Natural killer cell (primary cell): ENCODE measurements around the gene SLC24A3. TPM values are rescaled to one million over a fixed set of nuclear protein-coding genes. Genes with fewer than 3 reads are reported as not detected.

Experiments
- ATAC-seq, 3 donors: fragments of 150-1000 bp in 2 of 3; fragments of 200-7000 bp in 1 of 3; cut with Tn5 transposase; 1 replicate in 1 of 3; 2 replicates in 2 of 3; pipeline ENCODE4 v1.10.0; 2021; ENCODE audit warnings: mild to moderate bottlenecking in 2 of 3, moderate library complexity in 2 of 3
- DNase-seq, 2 donors: peaks; one replicate each; pipeline versions ENCODE4 v3.0.0 to v3.0.0-alpha.2; 2013 to 2021; ENCODE audit warnings: mixed read lengths in 1 of 2
- H3K27ac ChIP-seq: one replicate; pipeline ENCODE4 v1.5.1; 2013; ENCODE audit warnings: mild to moderate bottlenecking, low read length
- H3K27me3 ChIP-seq: one replicate; pipeline ENCODE4 v1.6.1; 2013; ENCODE audit warnings: low read length; ENCODE audit not compliant: control insufficient read depth, insufficient read depth
- H3K36me3 ChIP-seq: one replicate; pipeline ENCODE4 v1.6.1; 2013; ENCODE audit warnings: low read length; ENCODE audit not compliant: control insufficient read depth, insufficient read depth
- H3K4me1 ChIP-seq: one replicate; pipeline ENCODE4 v1.6.1; 2013; ENCODE audit warnings: low read length; ENCODE audit not compliant: control insufficient read depth, insufficient read depth
- H3K4me3 ChIP-seq: one replicate; pipeline ENCODE4 v1.5.1; 2013; ENCODE audit warnings: low read length
- H3K9me3 ChIP-seq: one replicate; pipeline ENCODE4 v1.6.1; 2013; ENCODE audit warnings: low read length; ENCODE audit not compliant: control insufficient read depth, insufficient read depth
- H3K27ac Mint-ChIP-seq, 2 donors: one replicate each; pipeline ENCODE4 v1.8.0; 2022; ENCODE audit warnings: mild to moderate bottlenecking in 2 of 2, mixed read lengths in 2 of 2, moderate library complexity in 1 of 2
- H3K27me3 Mint-ChIP-seq, 2 donors: one replicate each; pipeline ENCODE4 v1.8.0; 2022; ENCODE audit warnings: low read depth in 2 of 2, mixed read lengths in 2 of 2
- H3K36me3 Mint-ChIP-seq: one replicate; pipeline ENCODE4 v1.8.0; 2022; ENCODE audit warnings: mixed read lengths
- H3K4me1 Mint-ChIP-seq, 2 donors: one replicate each; pipeline ENCODE4 v1.8.0; 2022; ENCODE audit warnings: mixed read lengths in 2 of 2
- H3K4me3 Mint-ChIP-seq: one replicate; pipeline ENCODE4 v1.8.0; 2022; ENCODE audit warnings: mild to moderate bottlenecking, moderate library complexity, mixed read lengths
- H3K9me3 Mint-ChIP-seq, 2 donors: one replicate each; pipeline ENCODE4 v1.8.0; 2022; ENCODE audit warnings: mixed read lengths in 2 of 2
- CTCF ChIP-seq: fragments of 200-600 bp; IDR thresholded peaks from one replicate; pipeline ENCODE4 v1.8.0; 2022; ENCODE audit warnings: antibody characterized with exemption
- WGBS: methylation state at CpG from one replicate; pipeline ENCODE4 v1.1.7; 2013; ENCODE audit warnings: missing lambda C conversion rate; ENCODE audit not compliant: insufficient coverage; 5-methylcytosine and 5-hydroxymethylcytosine counted together
- intact Hi-C: fragments of 100-400 bp; cut with micrococcal nuclease; formaldehyde crosslinking; loops from one replicate; pipeline ENCODE4 v1.14.2; 2022
- total RNA-seq, 4 donors: library from RNA; stranded (reverse); fragments of 120-200 nt in 1 of 4; gene quantifications; one replicate each; pipeline versions ENCODE4 v1.2.3 to v1.2.4, GENCODE V29; 2013 to 2022

The SLC24A3 gene
- total RNA-seq, 3 donors from 2014 or later (not counting 1 experiment from before 2014, with no cell fraction given): 0.09 to 5.5 (median 0.99) TPM

DNA sequence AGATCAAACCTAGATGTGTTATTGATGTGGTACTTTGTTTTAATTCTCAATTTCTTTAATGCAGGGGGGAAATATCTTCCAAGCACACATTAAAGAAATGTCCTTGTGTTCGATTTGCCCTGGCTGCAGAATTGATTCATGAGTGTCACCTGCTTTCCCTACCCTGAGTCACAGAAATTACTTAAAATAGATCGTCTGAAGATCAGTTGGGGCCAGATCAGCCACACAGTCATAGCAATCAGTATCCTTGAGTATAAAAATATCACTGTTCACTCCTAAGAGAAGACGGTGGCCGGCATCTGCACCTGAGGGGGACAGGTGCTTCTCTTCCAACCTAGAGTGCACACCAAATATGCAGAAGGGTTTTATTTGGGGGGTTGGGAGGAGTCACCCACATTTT is 430.4 kb downstream of the SLC24A3 start:
- Mint-ChIP-seq H3K4me1 (no peaks in the 10 kb centered on the region), H3K36me3 (no peaks in the 10 kb centered on the region), H3K27ac (no peak overlapping the region), H3K9me3 (no peaks in the 10 kb centered on the region), H3K27me3 (peaks cover 3 to 6% of the 10 kb centered on the region in 2 donors), H3K4me3 (no peak overlapping the region)
- TF ChIP-seq CTCF: no peak
- no peak overlapping the region for H3K27ac ChIP-seq
- 74% methylated on average over 2 of the region's 4 CpGs for WGBS
- ATAC-seq (no peak), DNase-seq (no peak)
- H3K9me3 ChIP-seq: no peaks in the 10 kb centered on the region
- intact Hi-C loops: no loop called here
- H3K4me1 ChIP-seq: no peaks in the 10 kb centered on the region
- no peaks in the 10 kb centered on the region for H3K36me3 ChIP-seq
- no peak overlapping the region for H3K4me3 ChIP-seq
- no peaks in the 10 kb centered on the region for H3K27me3 ChIP-seq

GRCh38 chr20:19644085-19644484 is 431.6 kb downstream of the SLC24A3 start:
- Mint-ChIP-seq H3K27me3 (peaks cover 0 to 3% of the 10 kb centered on the region in 2 donors), H3K4me1 (no peaks in the 10 kb centered on the region), H3K27ac (no peak overlapping the region), H3K36me3 (no peaks in the 10 kb centered on the region), H3K9me3 (no peaks in the 10 kb centered on the region), H3K4me3 (no peak overlapping the region)
- Histone ChIP-seq H3K9me3 (no peaks in the 10 kb centered on the region), H3K4me3 (no peak overlapping the region), H3K36me3 (no peaks in the 10 kb centered on the region), H3K4me1 (no peaks in the 10 kb centered on the region), H3K27ac (no peak overlapping the region), H3K27me3 (no peaks in the 10 kb centered on the region)
- TF ChIP-seq CTCF: no peak
- intact Hi-C loops: no loop called here
- ATAC-seq (no peak), DNase-seq (no peak)
- 86% methylated on average over 9 of the region's 9 CpGs for WGBS

GRCh38 chr20:19646963-19647362 is 434.5 kb downstream of the SLC24A3 start:
- no peak for TF ChIP-seq CTCF
- Mint-ChIP-seq H3K4me3 (no peak overlapping the region), H3K27me3 (peaks cover 9 to 11% of the 10 kb centered on the region in 2 donors), H3K9me3 (no peaks in the 10 kb centered on the region), H3K27ac (no peak overlapping the region), H3K4me1 (no peaks in the 10 kb centered on the region), H3K36me3 (no peaks in the 10 kb centered on the region)
- 90% methylated on average over 2 of the region's 2 CpGs for WGBS
- Histone ChIP-seq H3K4me3 (no peak overlapping the region), H3K9me3 (no peaks in the 10 kb centered on the region), H3K36me3 (no peaks in the 10 kb centered on the region), H3K27ac (no peak overlapping the region), H3K27me3 (no peaks in the 10 kb centered on the region), H3K4me1 (no peaks in the 10 kb centered on the region)
- ATAC-seq (no peak), DNase-seq (no peak)
- intact Hi-C loops: no loop called here

- no peaks in the 10 kb centered on the region for H3K9me3 ChIP-seq
- H3K27me3 Mint-ChIP-seq: peaks cover 9 to 11% of the 10 kb centered on the region in 2 donors
- no peaks in the 10 kb centered on the region for H3K36me3 ChIP-seq
- TF ChIP-seq CTCF: no peak
- no peak overlapping the region for H3K4me3 ChIP-seq
- DNase-seq (no peak), ATAC-seq (no peak)
- WGBS: 100% methylated on average over 2 of the region's 2 CpGs
- no peaks in the 10 kb centered on the region for H3K4me1 ChIP-seq
- H3K4me3 Mint-ChIP-seq: no peak overlapping the region
- H3K27ac ChIP-seq: no peak overlapping the region
- H3K27me3 ChIP-seq: no peaks in the 10 kb centered on the region
- no peaks in the 10 kb centered on the region for H3K9me3 Mint-ChIP-seq
- H3K36me3 Mint-ChIP-seq: no peaks in the 10 kb centered on the region
- intact Hi-C loops: no loop called here
- H3K4me1 Mint-ChIP-seq: no peaks in the 10 kb centered on the region
- no peak overlapping the region for H3K27ac Mint-ChIP-seq
Observed at GRCh38 chr20:19648024-19648423, 435.6 kb downstream of the SLC24A3 start.
